NOMO-1 treated with dmso at 0.1 percent for 144 hours (cell line): ENCODE results near the gene ATP4B.

Source experiments
- DNase-seq: peaks from one replicate; lab custom pipeline; 2025; ENCODE audit not compliant: unreplicated experiment; lab: John Stamatoyannopoulos, UW

The ATP4B gene

GRCh38 chr13:113642563-113642962, 15.4 kb downstream of the ATP4B start:
- no peak for DNase-seq

- no peak for DNase-seq
Observed at GRCh38 chr13:113641426-113641825, 16.6 kb downstream of the ATP4B start.

GRCh38 chr13:113639616-113640262, 18.3 kb downstream of the ATP4B start:
- DNase-seq = no peak

- DNase-seq = no peak
Observed at GRCh38 chr13:113638806-113639205, 19.2 kb downstream of the ATP4B start.

- DNase-seq = no peak
Observed at GRCh38 chr13:113638173-113638746, 19.7 kb downstream of the ATP4B start.

- no peak for DNase-seq
Observed at GRCh38 chr13:113637262-113638160, 20.5 kb downstream of the ATP4B start.

GRCh38 chr13:113636266-113636963, 21.6 kb downstream of the ATP4B start:
- no peak for DNase-seq

GRCh38 chr13:113635709-113636108, 22.3 kb downstream of the ATP4B start:
- DNase-seq = no peak

GRCh38 chr13:113635048-113635420, 23.0 kb downstream of the ATP4B start:
- DNase-seq = no peak

GRCh38 chr13:113634279-113635047, 23.5 kb downstream of the ATP4B start:
- no peak for DNase-seq

- DNase-seq = no peak
Observed at GRCh38 chr13:113633485-113633873, 24.5 kb downstream of the ATP4B start.

- DNase-seq = no peak
Observed at GRCh38 chr13:113632706-113633484, 25.1 kb downstream of the ATP4B start.

GRCh38 chr13:113631341-113632095, 26.5 kb downstream of the ATP4B start:
- DNase-seq = no peak

GRCh38 chr13:113630804-113631203, 27.2 kb downstream of the ATP4B start:
- DNase-seq = no peak

GRCh38 chr13:113630296-113630695, 27.7 kb downstream of the ATP4B start:
- DNase-seq = no peak

GRCh38 chr13:113629866-113630265, 28.1 kb downstream of the ATP4B start:
- no peak for DNase-seq

- no peak for DNase-seq
Observed at GRCh38 chr13:113628291-113629270, 29.4 kb downstream of the ATP4B start.

GRCh38 chr13:113627136-113627535, 30.9 kb downstream of the ATP4B start:
- no peak for DNase-seq
